Mucosa of descending colon (tissue), 3 donors: ENCODE data around the gene COL12A1. TPM values are rescaled to one million over a fixed set of nuclear protein-coding genes. Genes with fewer than 3 reads are reported as not detected.
A peak's percentile ranks its signal among the peaks of the same experiment; 100 is the strongest.

Experiments used
- ATAC-seq: fragments of 200-7000 bp; cut with Tn5 transposase; one replicate; pipeline ENCODE4 v1.9.1; 2020; ENCODE audit warnings: mild to moderate bottlenecking, moderate library complexity
- DNase-seq, 3 donors: peaks; one replicate each; pipeline ENCODE4 v3.0.0-alpha.2; 2020
- H3K36me3 ChIP-seq: fragments of 200-600 bp; one replicate; pipeline ENCODE4 v1.8.0; 2021; ENCODE audit warnings: low read depth, mild to moderate bottlenecking
- H3K4me1 ChIP-seq: fragments of 200-600 bp; one replicate; pipeline ENCODE4 v1.8.0; 2021; ENCODE audit warnings: low read depth, mild to moderate bottlenecking
- H3K4me3 ChIP-seq: fragments of 200-600 bp; one replicate; pipeline ENCODE4 v1.8.0; 2021; ENCODE audit warnings: mild to moderate bottlenecking
- H3K9me3 ChIP-seq: fragments of 200-600 bp; one replicate; pipeline ENCODE4 v1.8.0; 2021; ENCODE audit warnings: mild to moderate bottlenecking
- intact Hi-C, 2 donors: fragments of 100-400 bp; cut with DNase I in 1 of 2; cut with micrococcal nuclease in 1 of 2; formaldehyde crosslinking; loops; one replicate each; pipeline versions ENCODE4 v1.11.0 to v1.11.1; 2022; cut with DNase I, micrococcal nuclease
- total RNA-seq, 3 donors: library from RNA; stranded (reverse); fragmentation: NEBNext Ultra II Directional in 2 of 3; extraction: Animal tissue kit (Norgen Biotek cat#: 25700) in 2 of 3; gene quantifications; one replicate each; pipeline versions ENCODE4 v1.2.1 to v1.2.4, GENCODE V29; 2021 to 2023
- TF ChIP-seq, protein P1 (sequence below): fragments of 200-600 bp; IDR thresholded peaks from one replicate; pipeline ENCODE4 v1.8.0; 2022; ENCODE audit warnings: antibody characterized with exemption, mild to moderate bottlenecking
- donor health status: DM: no; HTN: no; CAD: no; lungs with moderate emphysema.
- donor health status: DM: no; HTN: no; CAD: no.
- donor health status: DM: no; HTN: yes; CAD: no.

The COL12A1 gene
- total RNA-seq, 3 donors from 2014 or later = 6.1 to 80.9 (median 15.7) TPM

DNA sequence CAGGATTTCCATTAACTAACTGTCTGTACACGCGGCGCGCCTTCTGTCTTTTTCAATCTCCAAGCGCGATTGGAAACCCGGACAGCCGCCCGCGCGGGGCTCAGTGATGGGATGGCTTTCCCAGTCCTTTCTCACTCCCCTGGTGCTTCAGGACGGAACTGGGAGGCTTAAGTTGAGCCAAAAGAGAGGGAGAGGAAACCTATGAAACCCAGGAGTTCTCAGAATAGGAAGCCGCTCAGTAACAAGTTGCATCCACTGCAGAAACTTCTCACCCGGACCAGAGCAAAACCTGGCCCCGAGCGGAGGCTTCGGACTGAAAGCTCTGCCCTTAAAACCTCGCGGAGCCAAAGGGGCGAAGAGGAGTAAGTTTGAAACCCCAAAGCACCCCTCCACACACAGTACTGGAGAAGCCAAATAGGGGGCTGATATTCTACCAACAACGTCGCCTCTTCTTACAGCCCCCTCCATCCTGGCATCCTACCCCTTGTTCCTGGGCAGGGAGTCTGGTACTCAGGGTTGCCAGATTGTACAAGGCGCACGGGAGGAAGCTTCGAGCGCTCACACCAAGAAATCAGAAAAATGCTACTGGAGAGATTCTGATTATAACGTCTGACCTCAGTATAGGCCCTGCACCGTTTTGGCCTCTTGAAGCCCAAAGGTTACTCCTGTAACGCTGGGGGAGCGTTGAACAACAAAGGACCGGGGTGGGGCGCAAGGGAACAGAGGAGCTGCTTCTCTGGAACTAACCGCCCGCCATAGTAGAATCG, 906 bp upstream of the COL12A1 start:
- ATAC-seq = no peak
- Histone ChIP-seq H3K9me3 (no peaks in the 10 kb centered on the region), H3K4me1 (peaks cover 21% of the 10 kb centered on the region), H3K36me3 (no peaks in the 10 kb centered on the region), H3K4me3 (no peak overlapping the region)
- TF ChIP-seq, protein P1, sequence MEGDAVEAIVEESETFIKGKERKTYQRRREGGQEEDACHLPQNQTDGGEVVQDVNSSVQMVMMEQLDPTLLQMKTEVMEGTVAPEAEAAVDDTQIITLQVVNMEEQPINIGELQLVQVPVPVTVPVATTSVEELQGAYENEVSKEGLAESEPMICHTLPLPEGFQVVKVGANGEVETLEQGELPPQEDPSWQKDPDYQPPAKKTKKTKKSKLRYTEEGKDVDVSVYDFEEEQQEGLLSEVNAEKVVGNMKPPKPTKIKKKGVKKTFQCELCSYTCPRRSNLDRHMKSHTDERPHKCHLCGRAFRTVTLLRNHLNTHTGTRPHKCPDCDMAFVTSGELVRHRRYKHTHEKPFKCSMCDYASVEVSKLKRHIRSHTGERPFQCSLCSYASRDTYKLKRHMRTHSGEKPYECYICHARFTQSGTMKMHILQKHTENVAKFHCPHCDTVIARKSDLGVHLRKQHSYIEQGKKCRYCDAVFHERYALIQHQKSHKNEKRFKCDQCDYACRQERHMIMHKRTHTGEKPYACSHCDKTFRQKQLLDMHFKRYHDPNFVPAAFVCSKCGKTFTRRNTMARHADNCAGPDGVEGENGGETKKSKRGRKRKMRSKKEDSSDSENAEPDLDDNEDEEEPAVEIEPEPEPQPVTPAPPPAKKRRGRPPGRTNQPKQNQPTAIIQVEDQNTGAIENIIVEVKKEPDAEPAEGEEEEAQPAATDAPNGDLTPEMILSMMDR = no peak
- intact Hi-C loops = loop anchor here (10.0 kb wide), 2 partner anchors 1112 to 1242 kb away; no protein-coding TSS in a partner anchor
- peak in 1 of 3 donors; percentile 50 for DNase-seq

DNA sequence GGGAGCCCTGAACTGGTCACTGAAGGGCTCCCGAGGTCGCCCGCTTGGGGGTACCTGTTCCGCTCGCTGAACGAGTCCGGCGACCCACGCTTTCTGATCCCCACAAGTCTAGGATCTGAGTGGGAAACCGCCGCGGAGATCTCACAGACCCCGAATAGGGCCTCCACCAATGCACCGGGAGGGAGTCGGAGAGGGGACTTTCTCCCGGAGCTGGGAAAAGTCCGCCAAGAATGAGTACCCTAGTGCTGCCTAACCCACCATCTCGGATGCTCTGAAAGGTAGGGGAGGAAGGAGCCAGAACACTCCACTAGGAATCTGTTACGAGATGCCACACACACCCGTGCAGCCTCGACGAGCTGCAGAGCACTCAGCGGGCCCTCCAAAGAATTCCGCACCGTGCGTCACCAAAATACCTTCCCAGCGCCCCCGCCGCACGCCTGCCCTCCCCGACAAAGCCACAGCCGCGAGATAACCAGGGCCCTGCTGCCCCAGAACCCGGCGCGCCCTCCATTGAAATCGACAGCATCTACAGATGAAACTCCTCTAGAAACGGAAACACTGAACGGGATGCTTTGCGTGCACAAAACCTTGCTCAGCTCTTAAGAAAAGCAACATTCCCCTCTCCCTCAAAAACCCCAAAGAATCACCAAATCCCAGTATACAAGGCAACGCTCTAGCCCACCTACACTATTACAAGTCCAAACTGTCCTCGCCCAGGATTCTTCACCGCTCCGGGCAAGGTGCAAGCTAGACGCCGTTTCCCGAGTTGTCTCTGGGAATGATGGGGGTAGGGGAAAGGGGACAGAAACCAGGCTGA, 686 bp downstream of the COL12A1 start:
- Histone ChIP-seq H3K4me3 (no peak overlapping the region), H3K36me3 (no peaks in the 10 kb centered on the region), H3K9me3 (no peaks in the 10 kb centered on the region), H3K4me1 (peaks cover 18% of the 10 kb centered on the region)
- intact Hi-C loops = loop anchor here (10.0 kb wide), 2 partner anchors 1110 to 1240 kb away; no protein-coding TSS in a partner anchor
- ATAC-seq (peak; percentile 3), DNase-seq (peak in 2 of 3 donors; percentile 14 to 54)
- TF ChIP-seq, protein P1 = no peak

DNA sequence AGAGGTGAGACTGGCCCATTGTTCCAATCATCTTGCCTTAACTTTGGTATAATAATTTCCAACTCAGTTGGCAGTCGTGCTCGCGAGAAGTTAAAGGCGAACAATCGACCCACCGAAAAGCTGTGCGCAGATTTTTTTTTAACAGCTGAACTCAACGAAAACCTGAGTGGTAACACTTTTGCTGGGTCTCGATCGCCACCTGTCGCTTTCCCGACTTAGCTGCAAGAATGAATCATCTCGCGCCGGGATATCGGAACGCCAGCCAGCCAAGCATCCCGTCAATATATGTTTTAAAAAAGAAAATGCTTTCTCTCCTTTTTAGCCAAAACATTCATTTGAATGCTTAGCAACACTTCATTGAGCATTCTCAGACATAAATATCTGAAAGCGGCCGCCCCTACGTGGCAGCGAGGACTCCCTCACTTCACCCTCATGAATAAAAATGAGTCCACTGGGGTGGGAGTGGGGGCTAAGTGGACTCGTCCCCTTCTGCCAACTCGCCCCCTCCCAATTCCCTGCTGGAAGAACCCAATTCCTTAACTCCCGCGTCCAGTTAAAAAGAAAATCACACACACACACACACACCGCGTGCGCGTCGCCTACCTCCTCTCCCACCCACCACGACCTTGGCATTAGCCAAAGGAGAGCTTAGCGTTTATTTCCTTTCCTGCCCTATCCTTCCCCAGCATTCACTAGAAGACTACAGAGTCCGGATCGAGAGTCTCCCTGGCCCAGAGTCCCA, 1.5 kb downstream of the COL12A1 start:
- DNase-seq (peak; percentile 60 to 66 (median 66)), ATAC-seq (peak; percentile 9)
- TF ChIP-seq, protein P1 = peak; percentile 26
- peaks cover 18% of the 10 kb centered on the region for H3K4me1 ChIP-seq
- no peaks in the 10 kb centered on the region for H3K9me3 ChIP-seq
- no peak overlapping the region for H3K4me3 ChIP-seq
- intact Hi-C loops = loop anchor here (10.0 kb wide), 2 partner anchors 1110 to 1240 kb away; no protein-coding TSS in a partner anchor
- H3K36me3 ChIP-seq = no peaks in the 10 kb centered on the region

DNA sequence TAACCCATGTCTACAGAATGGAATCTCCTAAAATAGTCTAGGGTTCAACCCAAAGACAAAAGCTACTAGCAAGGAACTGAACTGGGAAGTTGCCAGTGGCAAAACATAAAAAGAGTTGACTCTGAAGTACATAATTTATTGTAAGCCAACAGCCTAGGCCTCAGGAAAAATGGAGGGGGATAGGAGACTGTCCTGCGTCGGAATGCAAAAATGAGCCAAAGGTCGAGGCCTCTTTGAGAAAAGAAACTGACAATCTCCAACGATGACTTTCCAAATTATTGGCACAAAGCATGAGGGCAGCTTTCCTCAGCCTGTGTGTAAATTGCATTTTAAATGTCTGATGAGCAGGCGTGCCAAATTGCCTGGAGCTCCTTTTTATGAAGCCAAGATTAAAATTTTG, 2.1 kb downstream of the COL12A1 start:
- H3K4me1 ChIP-seq = peaks cover 16% of the 10 kb centered on the region
- no peak overlapping the region for H3K4me3 ChIP-seq
- intact Hi-C loops = loop anchor here (10.0 kb wide), 2 partner anchors 1109 to 1239 kb away; no protein-coding TSS in a partner anchor
- H3K36me3 ChIP-seq = no peaks in the 10 kb centered on the region
- TF ChIP-seq, protein P1 = no peak
- DNase-seq = no peak
- ATAC-seq = no peak
- H3K9me3 ChIP-seq = no peaks in the 10 kb centered on the region

DNA sequence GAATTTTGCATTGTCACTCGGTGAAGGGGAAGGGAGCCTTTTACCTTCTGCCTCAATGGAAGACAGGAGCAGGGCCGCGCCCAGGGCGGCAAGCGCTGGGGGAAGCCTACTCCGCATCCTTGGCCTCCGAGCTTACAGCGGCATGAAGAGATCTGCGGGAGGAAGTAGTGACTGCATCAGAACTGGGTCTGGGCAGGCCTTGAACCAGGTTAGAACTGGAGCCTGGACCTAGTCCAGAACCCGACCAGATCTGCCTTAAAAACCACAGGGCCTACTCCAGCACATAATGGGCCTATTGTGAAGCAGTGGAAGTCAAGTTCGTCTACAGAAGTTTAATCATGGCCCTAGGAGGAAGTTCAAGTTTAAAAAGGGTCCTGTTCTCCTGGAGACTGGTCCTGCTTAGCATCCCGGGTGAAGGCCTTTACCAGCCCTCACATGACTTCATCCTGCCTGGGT, 3.1 kb downstream of the COL12A1 start:
- intact Hi-C loops = loop anchor here (10.0 kb wide), 2 partner anchors 1108 to 1238 kb away; no protein-coding TSS in a partner anchor
- TF ChIP-seq, protein P1 = no peak
- no peak for ATAC-seq
- peaks cover 13% of the 10 kb centered on the region for H3K4me1 ChIP-seq
- DNase-seq = no peak
- no peak overlapping the region for H3K4me3 ChIP-seq
- H3K9me3 ChIP-seq = no peaks in the 10 kb centered on the region
- no peaks in the 10 kb centered on the region for H3K36me3 ChIP-seq
